ENCODE data around the gene PLEKHM1.
"Not testable (repeated sequence)": the region's sequence is repeated elsewhere in the genome, so short reads cannot be mapped to it uniquely, and the experiment has no call there.

GRCh38 chr17:45461524-45462327, 28.8 kb downstream of the PLEKHM1 start:
- TF ChIP-seq POLR2A (IDR thresholded peaks at IDR 0.05; ENCODE audit: low read depth, low read length); CTCF (conservative IDR thresholded peaks at IDR 0.05; ENCODE audit: low read depth, low read length); ELK1 (IDR thresholded peaks at IDR 0.05; ENCODE audit: borderline replicate concordance, low read depth, low read length); BHLHE40 (IDR thresholded peaks at IDR 0.05; ENCODE audit: low read depth, low read length); MAFK (IDR thresholded peaks at IDR 0.05; ENCODE audit: low read depth, low read length); USF2 (IDR thresholded peaks at IDR 0.05; ENCODE audit: low read depth, low read length); RFX5 (IDR thresholded peaks at IDR 0.05; ENCODE audit: low read depth, low read length); FOS (IDR thresholded peaks at IDR 0.05; ENCODE audit: low read depth, low read length); SMC3 (IDR thresholded peaks at IDR 0.05; ENCODE audit: low read depth, low read length); CEBPB (IDR thresholded peaks at IDR 0.05; ENCODE audit: low read depth, low read length); RCOR1 (IDR thresholded peaks at IDR 0.05; ENCODE audit: insufficient replicate concordance, low read length): not testable (repeated sequence)
